Peyer's patch (tissue), 4 donors: Measurements from ENCODE around the gene LMBR1.

Source experiments
- POLR2A ChIP-seq, 2 donors: fragments of 450-650 bp; IDR thresholded peaks; one replicate each; pipeline ENCODE4 v1.5.1; 2017; ENCODE audit warnings: antibody characterized with exemption in 2 of 2, mild to moderate bottlenecking in 2 of 2, moderate library complexity in 2 of 2
- TF ChIP-seq, protein P1 (sequence below), 6 experiments: fragments of 450-650 bp in 4 of 6; fragments of 200-600 bp in 2 of 6; sonication (generic) in 1 of 6; IDR thresholded peaks; one replicate each; pipeline ENCODE4 v1.5.1; 2017 to 2019; ENCODE audit warnings: antibody characterized with exemption in 6 of 6, mild to moderate bottlenecking in 3 of 6, moderate library complexity in 1 of 6

DNA sequence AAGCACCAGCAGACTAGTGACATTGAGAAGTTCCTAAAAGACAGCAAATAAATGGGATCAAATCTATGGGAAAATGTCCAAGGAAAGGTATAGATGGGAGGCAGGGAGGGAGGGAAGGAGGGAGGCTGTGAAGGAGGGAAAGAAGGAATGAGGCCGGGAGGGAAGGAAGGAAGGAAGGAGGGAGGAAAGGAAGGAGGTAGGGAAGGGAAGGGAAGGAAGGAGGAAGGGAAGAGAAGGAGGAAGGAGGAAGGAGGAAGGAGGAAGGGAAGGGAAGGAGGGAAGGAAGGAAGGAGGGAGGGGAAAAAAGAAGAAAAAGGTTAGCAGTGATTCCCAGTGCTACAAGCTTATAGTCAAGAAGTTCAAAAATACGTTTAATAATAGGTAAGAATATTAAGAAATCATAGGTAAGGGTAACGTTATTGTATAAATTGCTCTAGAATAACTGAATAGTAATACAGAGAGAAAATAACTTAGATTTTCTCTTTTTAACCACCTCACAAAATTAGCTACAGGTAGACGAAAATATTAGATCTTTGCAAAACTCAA lies 106.9 kb downstream of the LMBR1 start:
- no peak for TF ChIP-seq POLR2A (IDR thresholded peaks at IDR 0.05)
- TF ChIP-seq, protein P1, sequence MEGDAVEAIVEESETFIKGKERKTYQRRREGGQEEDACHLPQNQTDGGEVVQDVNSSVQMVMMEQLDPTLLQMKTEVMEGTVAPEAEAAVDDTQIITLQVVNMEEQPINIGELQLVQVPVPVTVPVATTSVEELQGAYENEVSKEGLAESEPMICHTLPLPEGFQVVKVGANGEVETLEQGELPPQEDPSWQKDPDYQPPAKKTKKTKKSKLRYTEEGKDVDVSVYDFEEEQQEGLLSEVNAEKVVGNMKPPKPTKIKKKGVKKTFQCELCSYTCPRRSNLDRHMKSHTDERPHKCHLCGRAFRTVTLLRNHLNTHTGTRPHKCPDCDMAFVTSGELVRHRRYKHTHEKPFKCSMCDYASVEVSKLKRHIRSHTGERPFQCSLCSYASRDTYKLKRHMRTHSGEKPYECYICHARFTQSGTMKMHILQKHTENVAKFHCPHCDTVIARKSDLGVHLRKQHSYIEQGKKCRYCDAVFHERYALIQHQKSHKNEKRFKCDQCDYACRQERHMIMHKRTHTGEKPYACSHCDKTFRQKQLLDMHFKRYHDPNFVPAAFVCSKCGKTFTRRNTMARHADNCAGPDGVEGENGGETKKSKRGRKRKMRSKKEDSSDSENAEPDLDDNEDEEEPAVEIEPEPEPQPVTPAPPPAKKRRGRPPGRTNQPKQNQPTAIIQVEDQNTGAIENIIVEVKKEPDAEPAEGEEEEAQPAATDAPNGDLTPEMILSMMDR (IDR thresholded peaks at IDR 0.05) = no peak
